Breast epithelium (tissue), 3 donors: Measurements from ENCODE around the gene INCENP.
A peak's percentile ranks its signal among the peaks of the same experiment; 100 is the strongest.

Experiments used
- POLR2A ChIP-seq: fragments of 450-650 bp; IDR thresholded peaks from one replicate; pipeline ENCODE4 v1.6.1; 2016; ENCODE audit warnings: antibody characterized with exemption, mild to moderate bottlenecking, moderate library complexity
- POLR2AphosphoS5 ChIP-seq, 3 donors: sonication (generic); formaldehyde crosslinking; IDR thresholded peaks; one replicate each; pipeline ENCODE4 v1.6.1; 2017; ENCODE audit warnings: antibody characterized with exemption in 3 of 3
- TF ChIP-seq, protein P1 (sequence below), 3 donors: fragments of 450-650 bp; IDR thresholded peaks; one replicate each; pipeline ENCODE4 v1.5.1; 2016 to 2017; ENCODE audit warnings: antibody characterized with exemption in 3 of 3, mild to moderate bottlenecking in 3 of 3, moderate library complexity in 3 of 3

DNA sequence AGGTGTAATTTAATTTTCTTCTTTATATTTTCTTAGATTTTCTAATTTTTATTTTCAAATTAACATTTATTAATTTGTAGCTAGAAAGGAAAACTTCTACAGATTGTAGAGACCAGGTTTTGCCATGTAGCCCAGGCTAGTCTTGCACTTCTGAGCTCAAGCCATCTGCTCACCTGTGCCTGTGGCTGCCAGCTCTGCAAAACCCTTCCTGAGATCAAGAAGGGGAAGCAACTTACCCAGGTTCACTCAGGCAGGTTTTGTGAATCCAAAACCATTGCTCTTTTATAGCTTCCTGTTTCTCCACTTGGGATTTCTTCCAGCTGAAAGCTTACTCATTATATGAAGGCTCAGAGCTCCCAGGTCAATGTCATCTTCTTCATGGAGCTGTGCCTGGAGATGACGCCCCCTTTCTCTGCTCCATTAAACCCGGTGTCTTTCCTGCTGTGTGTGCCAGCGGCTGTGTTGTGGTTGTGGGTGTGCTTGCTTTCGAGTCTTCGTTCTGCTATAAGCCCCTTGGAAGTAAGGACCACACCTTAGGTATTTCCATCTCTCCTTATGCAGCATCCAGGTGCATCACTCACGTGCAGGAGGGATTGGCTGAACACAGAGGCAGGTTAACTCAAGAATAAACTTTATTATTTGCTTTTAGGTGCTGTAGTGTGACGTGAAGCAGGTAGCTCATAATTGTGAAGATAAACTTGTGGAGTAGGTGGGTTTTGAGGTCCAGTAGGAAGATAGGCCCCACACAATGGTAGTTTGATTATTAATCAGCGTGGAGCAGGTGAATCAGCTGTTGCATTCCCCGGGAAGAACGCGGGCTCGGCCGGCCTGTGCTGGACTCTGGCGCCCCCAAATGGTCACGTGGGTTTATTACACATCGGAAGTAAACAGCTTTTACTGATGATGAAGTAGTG lies 42.2 kb upstream of the INCENP start:
- TF ChIP-seq POLR2A = no peak
- TF ChIP-seq, protein P1, sequence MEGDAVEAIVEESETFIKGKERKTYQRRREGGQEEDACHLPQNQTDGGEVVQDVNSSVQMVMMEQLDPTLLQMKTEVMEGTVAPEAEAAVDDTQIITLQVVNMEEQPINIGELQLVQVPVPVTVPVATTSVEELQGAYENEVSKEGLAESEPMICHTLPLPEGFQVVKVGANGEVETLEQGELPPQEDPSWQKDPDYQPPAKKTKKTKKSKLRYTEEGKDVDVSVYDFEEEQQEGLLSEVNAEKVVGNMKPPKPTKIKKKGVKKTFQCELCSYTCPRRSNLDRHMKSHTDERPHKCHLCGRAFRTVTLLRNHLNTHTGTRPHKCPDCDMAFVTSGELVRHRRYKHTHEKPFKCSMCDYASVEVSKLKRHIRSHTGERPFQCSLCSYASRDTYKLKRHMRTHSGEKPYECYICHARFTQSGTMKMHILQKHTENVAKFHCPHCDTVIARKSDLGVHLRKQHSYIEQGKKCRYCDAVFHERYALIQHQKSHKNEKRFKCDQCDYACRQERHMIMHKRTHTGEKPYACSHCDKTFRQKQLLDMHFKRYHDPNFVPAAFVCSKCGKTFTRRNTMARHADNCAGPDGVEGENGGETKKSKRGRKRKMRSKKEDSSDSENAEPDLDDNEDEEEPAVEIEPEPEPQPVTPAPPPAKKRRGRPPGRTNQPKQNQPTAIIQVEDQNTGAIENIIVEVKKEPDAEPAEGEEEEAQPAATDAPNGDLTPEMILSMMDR (IDR thresholded peaks at IDR 0.05) = peak; percentile 90 to 92 (median 91)
- peak; percentile 20 to 42 (median 30) for TF ChIP-seq POLR2AphosphoS5 (IDR thresholded peaks at IDR 0.05)
